Stomach (tissue), 9 donors: Measurements from ENCODE around the gene STARD10. TPM values are rescaled to one million over a fixed set of nuclear protein-coding genes. Genes with fewer than 3 reads are reported as not detected.
"Not testable (repeated sequence)": the region's sequence is repeated elsewhere in the genome, so short reads cannot be mapped to it uniquely, and the experiment has no call there.

Source experiments
- DNase-seq, 2 donors: peaks; one replicate each; pipeline versions ENCODE4 v3.0.0 to v3.0.0-alpha.2; 2013 to 2019
- H3K27ac ChIP-seq, 5 donors: fragments of 200-600 bp in 4 of 5; sonication (generic) in 4 of 5; one replicate each; pipeline ENCODE4 v1.5.1; 2013 to 2019; ENCODE audit warnings: mild to moderate bottlenecking in 1 of 5, moderate library complexity in 1 of 5
- H3K27me3 ChIP-seq, 3 donors: fragments of 200-600 bp; sonication (generic); one replicate each; pipeline ENCODE4 v1.5.1; 2017 to 2019; ENCODE audit warnings: mixed run types in 1 of 3
- H3K36me3 ChIP-seq, 4 donors: fragments of 200-600 bp; sonication (generic); 1 replicate in 3 of 4; 2 replicates in 1 of 4; pipeline ENCODE4 v1.5.1; 2016 to 2019
- H3K4me1 ChIP-seq, 4 donors: fragments of 200-600 bp; sonication (generic); one replicate each; pipeline ENCODE4 v1.5.1; 2016 to 2019
- H3K4me3 ChIP-seq, 4 donors: fragments of 200-600 bp; sonication (generic) in 3 of 4; one replicate each; pipeline ENCODE4 v1.5.1; 2016 to 2019; ENCODE audit warnings: mild to moderate bottlenecking in 1 of 4
- H3K9me3 ChIP-seq, 4 donors: fragments of 200-600 bp; sonication (generic); one replicate each; pipeline ENCODE4 v1.5.1; 2016 to 2019
- EP300 ChIP-seq: sonication (generic); formaldehyde crosslinking; IDR thresholded peaks from one replicate; pipeline ENCODE4 v1.6.1; 2017; ENCODE audit warnings: antibody characterized with exemption
- POLR2A ChIP-seq, 4 donors: fragments of 450-650 bp; IDR thresholded peaks; one replicate each; pipeline ENCODE4 v1.6.1; 2016; ENCODE audit warnings: antibody characterized with exemption in 4 of 4, control low read depth in 2 of 4, mild to moderate bottlenecking in 1 of 4, moderate library complexity in 1 of 4
- POLR2AphosphoS5 ChIP-seq, 3 donors: sonication (generic); formaldehyde crosslinking; IDR thresholded peaks; one replicate each; pipeline ENCODE4 v1.6.1; 2016; ENCODE audit warnings: antibody characterized with exemption in 3 of 3
- WGBS, 5 donors: extraction: QIAGEN DNeasy Blood & Tissue Kit in 3 of 5; methylation state at CpG; one replicate each; pipeline versions ENCODE4 v1.1.5 to v1.1.7; 2013 to 2018; 5-methylcytosine and 5-hydroxymethylcytosine counted together
- intact Hi-C: fragments of 100-400 bp; cut with DNase I; formaldehyde crosslinking; loops from one replicate; pipeline ENCODE4 v1.15.1; 2023; ENCODE audit warnings: low total_unique reads
- polyA plus RNA-seq, 3 donors: library from polyadenylated mRNA; stranded (reverse); fragments of 200-250 nt; gene quantifications; one replicate each; pipeline ENCODE4 v1.2.3, GENCODE V29; 2013
- total RNA-seq, 5 donors: library from RNA; depleted of rRNA; stranded (reverse); fragments of >200 nt; gene quantifications; one replicate each; pipeline versions ENCODE4 v1.1.0 to v1.2.3, GENCODE V29; 2014 to 2016
- TF ChIP-seq, protein P1 (sequence below), 7 experiments: fragments of 450-650 bp in 4 of 7; fragments of 200-600 bp in 3 of 7; sonication (generic) in 3 of 7; IDR thresholded peaks; one replicate each; pipeline ENCODE4 v1.5.1; 2016 to 2019; ENCODE audit warnings: antibody characterized with exemption in 7 of 7, control low read depth in 2 of 7, mild to moderate bottlenecking in 1 of 7
- donor health status: healthy with polysubstance abuse.
- donor health status: Bipolar disorder and iron deficiency.
- donor health status: healthy.

Gene STARD10
- total and polyA plus RNA-seq, 8 donors: 125 to 950 (median 346) TPM

DNA sequence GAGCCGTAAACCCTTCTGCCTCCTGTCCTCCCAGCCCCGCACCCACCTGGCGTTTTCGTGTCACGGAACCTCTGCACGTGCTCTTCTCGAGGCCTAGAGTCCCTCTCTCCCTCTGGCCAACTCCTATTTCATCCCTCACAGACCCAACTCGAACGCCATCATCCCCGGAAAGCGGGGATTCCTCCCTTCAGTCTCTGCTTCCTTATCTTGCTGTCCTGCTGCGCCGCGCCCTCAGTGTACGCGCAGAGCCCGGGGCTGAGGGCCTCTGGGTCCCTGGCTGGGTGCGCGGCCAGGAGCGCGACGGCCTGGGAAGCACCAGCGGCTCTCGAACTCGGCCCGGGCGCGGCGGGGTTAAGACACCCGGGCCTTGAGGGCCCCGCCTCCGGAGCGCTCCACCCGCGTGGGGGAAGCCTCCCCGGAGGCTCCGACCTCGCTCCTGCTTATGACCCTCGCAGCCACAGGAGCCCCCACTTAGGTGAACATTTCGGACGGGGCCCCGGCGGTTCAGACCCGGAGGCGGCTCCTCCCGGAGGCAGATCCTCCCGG lies 20.0 kb upstream of the STARD10 start:
- Histone ChIP-seq H3K27me3 (no peaks in the 10 kb centered on the region), H3K4me3 (peak overlapping the region; percentile 89 to 95 (median 90)), H3K36me3 (peaks cover 0 to 35% (median 27%) of the 10 kb centered on the region in 4 donors), H3K27ac (peak overlapping the region; percentile 88 to 98 (median 96)), H3K4me1 (peaks cover 27 to 59% (median 42%) of the 10 kb centered on the region in 4 donors), H3K9me3 (no peaks in the 10 kb centered on the region)
- intact Hi-C loops: loop anchor here (10.0 kb wide), 1 partner anchor 89 kb away; no protein-coding TSS in a partner anchor
- TF ChIP-seq POLR2AphosphoS5 (IDR thresholded peaks at IDR 0.05) (peak in 1 of 3 donors; percentile 23), EP300 (no peak), POLR2A (IDR thresholded peaks at IDR 0.05) (peak in 1 of 4 donors; percentile 21)
- TF ChIP-seq, protein P1, sequence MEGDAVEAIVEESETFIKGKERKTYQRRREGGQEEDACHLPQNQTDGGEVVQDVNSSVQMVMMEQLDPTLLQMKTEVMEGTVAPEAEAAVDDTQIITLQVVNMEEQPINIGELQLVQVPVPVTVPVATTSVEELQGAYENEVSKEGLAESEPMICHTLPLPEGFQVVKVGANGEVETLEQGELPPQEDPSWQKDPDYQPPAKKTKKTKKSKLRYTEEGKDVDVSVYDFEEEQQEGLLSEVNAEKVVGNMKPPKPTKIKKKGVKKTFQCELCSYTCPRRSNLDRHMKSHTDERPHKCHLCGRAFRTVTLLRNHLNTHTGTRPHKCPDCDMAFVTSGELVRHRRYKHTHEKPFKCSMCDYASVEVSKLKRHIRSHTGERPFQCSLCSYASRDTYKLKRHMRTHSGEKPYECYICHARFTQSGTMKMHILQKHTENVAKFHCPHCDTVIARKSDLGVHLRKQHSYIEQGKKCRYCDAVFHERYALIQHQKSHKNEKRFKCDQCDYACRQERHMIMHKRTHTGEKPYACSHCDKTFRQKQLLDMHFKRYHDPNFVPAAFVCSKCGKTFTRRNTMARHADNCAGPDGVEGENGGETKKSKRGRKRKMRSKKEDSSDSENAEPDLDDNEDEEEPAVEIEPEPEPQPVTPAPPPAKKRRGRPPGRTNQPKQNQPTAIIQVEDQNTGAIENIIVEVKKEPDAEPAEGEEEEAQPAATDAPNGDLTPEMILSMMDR (IDR thresholded peaks at IDR 0.05): no peak
- 0 to 1% (median 0%) methylated on average over 23 to 47 of the region's 47 CpGs for WGBS, 5 donors
- DNase-seq: peak; percentile 85 to 93

DNA sequence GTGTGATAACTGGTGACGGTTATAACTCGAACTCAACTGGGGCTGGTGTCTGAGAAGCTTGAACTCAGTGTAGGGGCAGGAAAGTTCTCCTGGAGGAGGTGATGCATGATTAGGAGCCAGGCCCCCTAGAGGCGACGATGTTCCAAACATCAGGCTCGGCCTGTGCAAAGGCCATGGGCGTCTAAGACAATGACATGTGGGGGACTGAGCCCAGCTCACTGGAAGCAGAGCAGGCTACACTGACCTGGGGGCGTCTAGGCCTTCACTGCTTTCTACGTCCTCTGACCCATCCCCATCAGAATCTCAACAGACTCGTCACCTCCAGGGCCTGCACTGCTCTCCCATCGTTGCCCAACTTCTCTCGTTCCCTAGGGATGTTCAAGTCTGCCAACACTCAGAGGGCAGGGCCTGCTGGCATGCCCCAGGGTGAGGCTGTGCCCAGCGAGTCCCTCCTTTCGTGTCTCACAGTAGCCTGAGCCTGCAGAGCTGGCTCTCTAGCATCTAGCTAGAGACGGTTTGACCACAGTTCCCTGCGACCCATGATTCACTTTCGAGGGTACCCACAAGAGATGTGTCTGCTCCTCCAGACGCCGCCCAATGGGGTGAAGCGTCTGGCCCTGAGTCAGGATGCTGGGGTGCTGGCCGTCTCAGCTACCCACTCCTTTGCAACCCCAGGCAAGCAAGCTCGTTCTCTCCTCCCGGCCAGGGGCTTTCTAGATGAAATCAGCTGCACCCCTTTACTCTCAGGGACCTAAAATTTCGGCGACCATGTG lies 19.3 kb upstream of the STARD10 start:
- H3K4me1 ChIP-seq: peaks cover 27 to 64% (median 42%) of the 10 kb centered on the region in 4 donors
- H3K9me3 ChIP-seq: no peaks in the 10 kb centered on the region
- intact Hi-C loops: loop anchor here (10.0 kb wide), 1 partner anchor 88 kb away; no protein-coding TSS in a partner anchor
- 7 to 17% (median 13%) methylated on average over 16 to 24 of the region's 24 CpGs for whole genome bisulfite sequencing, 5 donors
- peaks cover 0 to 29% (median 21%) of the 10 kb centered on the region in 4 donors for H3K36me3 ChIP-seq
- DNase-seq: peak; percentile 59 to 69
- no peaks in the 10 kb centered on the region for H3K27me3 ChIP-seq
- H3K27ac ChIP-seq: peak overlapping the region; percentile 88 to 98 (median 96)
- TF ChIP-seq POLR2A (IDR thresholded peaks at IDR 0.05): no peak
- TF ChIP-seq, protein P1 (IDR thresholded peaks at IDR 0.05): peak in 5 of 7 experiments; percentile 27 to 58 (median 39)
- peak overlapping the region; percentile 89 to 95 (median 90) for H3K4me3 ChIP-seq

DNA sequence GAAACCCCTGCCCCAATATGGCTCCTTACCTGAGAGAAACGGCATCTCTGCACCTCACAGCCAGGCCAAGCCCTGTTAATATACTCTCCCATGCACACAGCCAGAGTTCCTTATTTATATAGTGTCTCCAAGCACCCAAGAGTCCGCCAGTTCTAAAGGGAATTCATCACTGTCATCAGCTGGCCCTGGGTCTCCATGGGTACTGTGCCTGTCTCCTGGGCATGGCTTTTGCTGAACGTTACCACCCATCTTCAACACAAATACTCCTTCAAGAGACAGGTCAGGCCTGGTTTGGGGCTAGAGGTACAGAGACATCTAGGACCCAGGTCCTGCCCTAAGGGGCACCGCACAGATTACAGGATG lies 18.7 kb upstream of the STARD10 start:
- H3K36me3 ChIP-seq: peaks cover 0 to 23% (median 16%) of the 10 kb centered on the region in 4 donors
- TF ChIP-seq, protein P1 (IDR thresholded peaks at IDR 0.05): no peak
- TF ChIP-seq EP300 (no peak), POLR2A (IDR thresholded peaks at IDR 0.05) (no peak), POLR2AphosphoS5 (IDR thresholded peaks at IDR 0.05) (no peak)
- H3K4me1 ChIP-seq: peaks cover 27 to 64% (median 42%) of the 10 kb centered on the region in 4 donors
- peak in 1 of 2 donors; percentile 82 for DNase-seq
- H3K9me3 ChIP-seq: no peaks in the 10 kb centered on the region
- H3K27ac ChIP-seq: peak overlapping the region in 4 of 5 donors; percentile 25 to 98 (median 94)
- intact Hi-C loops: loop anchor here (10.0 kb wide), 1 partner anchor 88 kb away; no protein-coding TSS in a partner anchor
- 35 to 40% (median 38%) methylated on average over 4 of the region's 4 CpGs for WGBS, 5 donors
- H3K27me3 ChIP-seq: no peaks in the 10 kb centered on the region
- H3K4me3 ChIP-seq: peak overlapping the region; percentile 89 to 95 (median 90)

DNA sequence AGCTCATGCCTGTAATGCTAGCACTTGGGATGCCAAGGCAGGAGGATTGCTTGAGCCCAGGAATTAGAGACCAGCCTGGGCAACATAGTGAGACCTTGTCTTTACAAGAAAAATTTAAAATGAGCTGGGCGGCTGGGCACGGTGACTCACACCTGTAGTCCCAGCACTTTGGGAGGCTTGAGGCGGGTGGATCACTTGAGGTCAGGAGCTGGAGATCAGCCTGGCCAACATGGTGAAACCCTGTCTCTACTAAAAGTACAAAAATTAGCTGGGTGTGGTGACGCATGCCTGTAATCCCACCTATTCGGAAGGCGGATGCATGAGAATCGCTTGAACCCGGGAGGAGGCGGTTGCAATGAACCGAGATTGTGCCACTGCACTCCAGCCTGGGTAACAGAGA lies 17.8 kb upstream of the STARD10 start:
- H3K4me1 ChIP-seq: peaks cover 27 to 62% (median 41%) of the 10 kb centered on the region in 4 donors
- H3K27ac ChIP-seq, H3K27me3 ChIP-seq, DNase-seq, H3K9me3 ChIP-seq: not testable (repeated sequence)
- H3K36me3 ChIP-seq: peaks cover 0 to 14% (median 12%) of the 10 kb centered on the region in 4 donors
- H3K4me3 ChIP-seq: peak overlapping the region in 1 of 4 donors; percentile 89
- intact Hi-C loops: loop anchor here (10.0 kb wide), 1 partner anchor 87 kb away; no protein-coding TSS in a partner anchor
- 95 to 97% (median 95%) methylated on average over 10 of the region's 10 CpGs for WGBS, 5 donors
